ENCODE data around the gene SLC9A6.

Gene SLC9A6

GRCh38 chrX:136039968-136040367 is 54.7 kb downstream of the SLC9A6 start (continued):
- no peak for TF ChIP-seq OSR1 (CRISPR knock-in tag; IDR thresholded peaks at IDR 0.05)
- TF ChIP-seq ZFP3 (CRISPR knock-in tag; IDR thresholded peaks at IDR 0.05), result no peak
- no peak for TF ChIP-seq SNAI2 (CRISPR knock-in tag; IDR thresholded peaks at IDR 0.05)
- TF ChIP-seq ZC3H10 (CRISPR knock-in tag; IDR thresholded peaks at IDR 0.05), result no peak

GRCh38 chrX:136041254-136041812 is 56.1 kb downstream of the SLC9A6 start:
- no peak for ATAC-seq
- TF ChIP-seq, protein P1, sequence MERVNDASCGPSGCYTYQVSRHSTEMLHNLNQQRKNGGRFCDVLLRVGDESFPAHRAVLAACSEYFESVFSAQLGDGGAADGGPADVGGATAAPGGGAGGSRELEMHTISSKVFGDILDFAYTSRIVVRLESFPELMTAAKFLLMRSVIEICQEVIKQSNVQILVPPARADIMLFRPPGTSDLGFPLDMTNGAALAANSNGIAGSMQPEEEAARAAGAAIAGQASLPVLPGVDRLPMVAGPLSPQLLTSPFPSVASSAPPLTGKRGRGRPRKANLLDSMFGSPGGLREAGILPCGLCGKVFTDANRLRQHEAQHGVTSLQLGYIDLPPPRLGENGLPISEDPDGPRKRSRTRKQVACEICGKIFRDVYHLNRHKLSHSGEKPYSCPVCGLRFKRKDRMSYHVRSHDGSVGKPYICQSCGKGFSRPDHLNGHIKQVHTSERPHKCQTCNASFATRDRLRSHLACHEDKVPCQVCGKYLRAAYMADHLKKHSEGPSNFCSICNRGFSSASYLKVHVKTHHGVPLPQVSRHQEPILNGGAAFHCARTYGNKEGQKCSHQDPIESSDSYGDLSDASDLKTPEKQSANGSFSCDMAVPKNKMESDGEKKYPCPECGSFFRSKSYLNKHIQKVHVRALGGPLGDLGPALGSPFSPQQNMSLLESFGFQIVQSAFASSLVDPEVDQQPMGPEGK (CRISPR knock-in tag; IDR thresholded peaks at IDR 0.05; ENCODE audit: borderline replicate concordance), result no peak
- no peak for TF ChIP-seq ZFP3 (CRISPR knock-in tag; IDR thresholded peaks at IDR 0.05)
- TF ChIP-seq, protein P2, sequence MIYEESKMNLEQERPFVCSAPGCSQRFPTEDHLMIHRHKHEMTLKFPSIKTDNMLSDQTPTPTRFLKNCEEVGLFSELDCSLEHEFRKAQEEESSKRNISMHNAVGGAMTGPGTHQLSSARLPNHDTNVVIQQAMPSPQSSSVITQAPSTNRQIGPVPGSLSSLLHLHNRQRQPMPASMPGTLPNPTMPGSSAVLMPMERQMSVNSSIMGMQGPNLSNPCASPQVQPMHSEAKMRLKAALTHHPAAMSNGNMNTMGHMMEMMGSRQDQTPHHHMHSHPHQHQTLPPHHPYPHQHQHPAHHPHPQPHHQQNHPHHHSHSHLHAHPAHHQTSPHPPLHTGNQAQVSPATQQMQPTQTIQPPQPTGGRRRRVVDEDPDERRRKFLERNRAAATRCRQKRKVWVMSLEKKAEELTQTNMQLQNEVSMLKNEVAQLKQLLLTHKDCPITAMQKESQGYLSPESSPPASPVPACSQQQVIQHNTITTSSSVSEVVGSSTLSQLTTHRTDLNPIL (CRISPR knock-in tag; IDR thresholded peaks at IDR 0.05; ENCODE audit: low read depth), result no peak
- TF ChIP-seq, protein P3, sequence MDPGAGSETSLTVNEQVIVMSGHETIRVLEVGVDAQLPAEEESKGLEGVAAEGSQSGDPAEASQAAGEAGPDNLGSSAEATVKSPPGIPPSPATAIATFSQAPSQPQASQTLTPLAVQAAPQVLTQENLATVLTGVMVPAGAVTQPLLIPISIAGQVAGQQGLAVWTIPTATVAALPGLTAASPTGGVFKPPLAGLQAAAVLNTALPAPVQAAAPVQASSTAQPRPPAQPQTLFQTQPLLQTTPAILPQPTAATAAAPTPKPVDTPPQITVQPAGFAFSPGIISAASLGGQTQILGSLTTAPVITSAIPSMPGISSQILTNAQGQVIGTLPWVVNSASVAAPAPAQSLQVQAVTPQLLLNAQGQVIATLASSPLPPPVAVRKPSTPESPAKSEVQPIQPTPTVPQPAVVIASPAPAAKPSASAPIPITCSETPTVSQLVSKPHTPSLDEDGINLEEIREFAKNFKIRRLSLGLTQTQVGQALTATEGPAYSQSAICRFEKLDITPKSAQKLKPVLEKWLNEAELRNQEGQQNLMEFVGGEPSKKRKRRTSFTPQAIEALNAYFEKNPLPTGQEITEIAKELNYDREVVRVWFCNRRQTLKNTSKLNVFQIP (CRISPR knock-in tag; IDR thresholded peaks at IDR 0.05; ENCODE audit: borderline replicate concordance, low read depth), result no peak
- TF ChIP-seq ESRRG (CRISPR knock-in tag; IDR thresholded peaks at IDR 0.05), result no peak
- no peak for TF ChIP-seq ZFP30 (CRISPR knock-in tag; IDR thresholded peaks at IDR 0.05)

DNA sequence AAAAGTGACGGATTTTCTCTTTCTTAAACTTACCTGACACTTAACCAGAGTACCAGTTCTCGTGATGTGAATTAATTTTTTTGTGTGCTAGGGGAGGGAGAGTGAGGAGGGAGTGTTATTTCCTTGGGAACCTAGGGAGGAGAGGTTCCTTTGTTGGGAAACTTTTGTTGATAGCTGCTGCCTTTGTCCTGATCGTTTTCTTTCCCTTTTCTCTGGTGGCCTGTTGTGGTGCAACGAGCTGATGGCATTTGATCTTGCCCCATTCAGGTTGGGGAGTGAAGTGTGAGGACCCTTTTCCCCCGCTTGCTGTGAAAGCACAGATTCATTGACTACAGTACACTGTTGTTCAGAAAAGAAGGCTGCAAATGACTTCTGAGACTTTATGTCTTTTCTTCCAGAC is 59.8 kb downstream of the SLC9A6 start:
- no peak for ATAC-seq
- TF ChIP-seq, protein P2 (CRISPR knock-in tag; IDR thresholded peaks at IDR 0.05; ENCODE audit: low read depth), result no peak
- TF ChIP-seq PPARA (CRISPR knock-in tag; IDR thresholded peaks at IDR 0.05; ENCODE audit: borderline replicate concordance), result no peak
- TF ChIP-seq ZFP3 (CRISPR knock-in tag; IDR thresholded peaks at IDR 0.05), result no peak
- TF ChIP-seq, protein P4, sequence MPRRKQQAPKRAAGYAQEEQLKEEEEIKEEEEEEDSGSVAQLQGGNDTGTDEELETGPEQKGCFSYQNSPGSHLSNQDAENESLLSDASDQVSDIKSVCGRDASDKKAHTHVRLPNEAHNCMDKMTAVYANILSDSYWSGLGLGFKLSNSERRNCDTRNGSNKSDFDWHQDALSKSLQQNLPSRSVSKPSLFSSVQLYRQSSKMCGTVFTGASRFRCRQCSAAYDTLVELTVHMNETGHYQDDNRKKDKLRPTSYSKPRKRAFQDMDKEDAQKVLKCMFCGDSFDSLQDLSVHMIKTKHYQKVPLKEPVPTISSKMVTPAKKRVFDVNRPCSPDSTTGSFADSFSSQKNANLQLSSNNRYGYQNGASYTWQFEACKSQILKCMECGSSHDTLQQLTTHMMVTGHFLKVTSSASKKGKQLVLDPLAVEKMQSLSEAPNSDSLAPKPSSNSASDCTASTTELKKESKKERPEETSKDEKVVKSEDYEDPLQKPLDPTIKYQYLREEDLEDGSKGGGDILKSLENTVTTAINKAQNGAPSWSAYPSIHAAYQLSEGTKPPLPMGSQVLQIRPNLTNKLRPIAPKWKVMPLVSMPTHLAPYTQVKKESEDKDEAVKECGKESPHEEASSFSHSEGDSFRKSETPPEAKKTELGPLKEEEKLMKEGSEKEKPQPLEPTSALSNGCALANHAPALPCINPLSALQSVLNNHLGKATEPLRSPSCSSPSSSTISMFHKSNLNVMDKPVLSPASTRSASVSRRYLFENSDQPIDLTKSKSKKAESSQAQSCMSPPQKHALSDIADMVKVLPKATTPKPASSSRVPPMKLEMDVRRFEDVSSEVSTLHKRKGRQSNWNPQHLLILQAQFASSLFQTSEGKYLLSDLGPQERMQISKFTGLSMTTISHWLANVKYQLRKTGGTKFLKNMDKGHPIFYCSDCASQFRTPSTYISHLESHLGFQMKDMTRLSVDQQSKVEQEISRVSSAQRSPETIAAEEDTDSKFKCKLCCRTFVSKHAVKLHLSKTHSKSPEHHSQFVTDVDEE (CRISPR knock-in tag; IDR thresholded peaks at IDR 0.05), result no peak
- TF ChIP-seq TOX (CRISPR knock-in tag; IDR thresholded peaks at IDR 0.05; ENCODE audit: borderline replicate concordance), result no peak
- no peak for TF ChIP-seq ARNTL (CRISPR knock-in tag; IDR thresholded peaks at IDR 0.05; ENCODE audit: borderline replicate concordance, low read depth)
- TF ChIP-seq RARB (CRISPR knock-in tag; IDR thresholded peaks at IDR 0.05), result no peak
- no peak for TF ChIP-seq OSR1 (CRISPR knock-in tag; IDR thresholded peaks at IDR 0.05)
- no peak for TF ChIP-seq TCF4 (CRISPR knock-in tag; IDR thresholded peaks at IDR 0.05; ENCODE audit: borderline replicate concordance)
- TF ChIP-seq GLIS3 (CRISPR knock-in tag; IDR thresholded peaks at IDR 0.05), result no peak
- TF ChIP-seq ZC3H10 (CRISPR knock-in tag; IDR thresholded peaks at IDR 0.05), result no peak
- TF ChIP-seq, protein P1 (CRISPR knock-in tag; IDR thresholded peaks at IDR 0.05; ENCODE audit: borderline replicate concordance), result no peak
- TF ChIP-seq ZFP30 (CRISPR knock-in tag; IDR thresholded peaks at IDR 0.05), result no peak
- no peak for TF ChIP-seq ZNF565 (CRISPR knock-in tag; conservative IDR thresholded peaks at IDR 0.05; ENCODE audit: low read depth)
- TF ChIP-seq ZNF8 (CRISPR knock-in tag; IDR thresholded peaks at IDR 0.05), result no peak

Data from SK-N-SH treated with all-trans-retinoic acid at 6 μM for 48 hours (cell line).